ENCODE data around the gene CLNK. TPM values are rescaled to one million over a fixed set of nuclear protein-coding genes. Genes with fewer than 3 reads are reported as not detected.

CLNK gene
- polyA plus RNA-seq, 1 of the 3 experiments (the other 2 are of a cell fraction): not detected

DNA sequence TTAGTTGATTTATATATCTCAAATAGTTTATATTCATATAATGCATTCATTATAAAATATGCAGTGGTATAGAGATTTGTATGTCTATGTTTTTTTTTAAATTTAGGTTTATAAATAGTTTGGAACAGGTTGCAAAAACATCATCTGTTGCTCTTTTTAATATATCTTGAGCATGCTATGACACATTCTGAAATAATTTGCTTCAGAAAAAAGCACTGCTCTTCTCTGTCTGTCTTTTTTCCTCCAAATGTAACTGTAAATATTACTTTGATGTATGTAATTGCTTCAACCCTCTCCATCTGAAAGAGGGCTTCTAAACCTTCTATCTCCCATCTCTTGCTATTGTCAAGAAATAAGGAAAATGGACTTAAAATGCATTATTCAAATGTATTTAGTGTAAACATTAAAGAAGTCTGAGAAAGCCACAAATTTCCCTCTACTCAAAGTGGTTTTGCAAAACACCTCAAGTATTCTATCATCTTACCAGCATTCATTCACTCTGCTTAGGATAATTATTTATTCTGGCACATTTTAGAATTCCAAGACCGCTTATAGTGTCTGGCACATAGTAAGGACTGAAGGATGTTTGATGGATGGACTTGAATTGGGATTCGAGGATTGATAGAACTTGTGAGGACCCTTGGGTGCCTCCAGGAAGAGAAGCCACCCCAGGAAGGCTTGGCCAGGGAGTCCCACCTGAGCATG is 87.8 kb downstream of the CLNK start:
- POLR2A ChIA-PET: no interaction called here
- TF ChIP-seq TEAD4 (IDR thresholded peaks at IDR 0.05; ENCODE audit: borderline replicate concordance, insufficient read depth) (no peak), SMC3 (IDR thresholded peaks at IDR 0.05; ENCODE audit: low read depth, low read length) (no peak), RAD21 (IDR thresholded peaks at IDR 0.05; ENCODE audit: low read length) (no peak)
- 11% methylated on average over 2 of the region's 2 CpGs for WGBS (ENCODE audit: low lambda C conversion rate)
- CTCF ChIA-PET: no interaction called here
- Histone ChIP-seq H3K9me3 (no peaks in the 10 kb centered on the region), H3F3A (replicated peaks; ENCODE audit: insufficient read depth) (no peaks in the 10 kb centered on the region), H3K27ac (ENCODE audit: low read depth in 2 of 2, low read length in 1 of 2) (no peak overlapping the region), H3K4me2 (no peak overlapping the region), H3K36me3 (replicated peaks in 1 of 2; ENCODE audit: control insufficient read depth in 1 of 2, insufficient read depth in 2 of 2, low read length in 1 of 2) (no peaks in the 10 kb centered on the region), H3K4me3 (ENCODE audit: low read depth in 2 of 2, low read length in 1 of 2) (no peak overlapping the region), H4K20me1 (ENCODE audit: insufficient read depth) (no peaks in the 10 kb centered on the region), H3K9me2 (no peaks in the 10 kb centered on the region), H3K9ac (no peak overlapping the region), H2AFZ (ENCODE audit: low read depth) (no peak overlapping the region), H3K4me1 (ENCODE audit: control insufficient read depth in 1 of 2, insufficient read depth in 2 of 2, low read depth in 1 of 2, low read length in 1 of 2) (no peaks in the 10 kb centered on the region), H3K27me3 (ENCODE audit: insufficient read depth) (no peaks in the 10 kb centered on the region; the same call in 1 of the 2 replicates), H3K79me2 (ENCODE audit: insufficient read depth) (no peaks in the 10 kb centered on the region)
- DNase-seq: no peak

DNA sequence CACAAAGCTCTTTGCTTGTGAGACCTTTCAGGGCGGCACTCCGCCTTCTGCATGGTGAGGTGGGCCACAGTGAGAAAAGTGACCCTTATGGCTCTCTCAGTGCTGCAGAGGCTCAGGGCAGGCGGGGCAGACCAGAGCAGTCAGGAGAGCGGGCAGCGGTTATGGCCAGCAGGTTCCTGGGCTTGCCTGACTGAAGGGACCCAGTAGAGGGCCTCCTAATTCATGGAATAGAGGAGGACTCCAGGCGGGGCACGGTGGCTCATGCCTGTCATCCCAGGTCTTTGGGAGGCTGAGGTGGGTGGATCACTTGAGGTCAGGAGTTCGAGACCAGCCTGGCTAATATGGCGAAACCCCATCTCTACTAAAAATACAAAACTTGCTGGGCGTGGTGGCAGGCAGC is 91.4 kb downstream of the CLNK start:
- Histone ChIP-seq H2AFZ (ENCODE audit: low read depth) (no peak overlapping the region), H3K79me2 (ENCODE audit: insufficient read depth) (no peaks in the 10 kb centered on the region), H3F3A (replicated peaks; ENCODE audit: insufficient read depth) (no peaks in the 10 kb centered on the region), H3K36me3 (replicated peaks in 1 of 2; ENCODE audit: control insufficient read depth in 1 of 2, insufficient read depth in 2 of 2, low read length in 1 of 2) (no peaks in the 10 kb centered on the region), H3K9me3 (no peaks in the 10 kb centered on the region), H3K4me1 (ENCODE audit: control insufficient read depth in 1 of 2, insufficient read depth in 2 of 2, low read depth in 1 of 2, low read length in 1 of 2) (no peaks in the 10 kb centered on the region), H3K4me2 (no peak overlapping the region), H3K9me2 (no peaks in the 10 kb centered on the region), H3K27ac (ENCODE audit: low read depth in 2 of 2, low read length in 1 of 2) (no peak overlapping the region), H3K4me3 (ENCODE audit: low read depth in 2 of 2, low read length in 1 of 2) (no peak overlapping the region), H4K20me1 (ENCODE audit: insufficient read depth) (no peaks in the 10 kb centered on the region), H3K27me3 (ENCODE audit: insufficient read depth) (no peaks in the 10 kb centered on the region; the same call in 1 of the 2 replicates), H3K9ac (no peak overlapping the region)
- no peak for DNase-seq
- 19% methylated on average over 4 of the region's 10 CpGs for WGBS (ENCODE audit: low lambda C conversion rate)
- ChIA-PET CTCF (interaction anchor here (1.7 kb wide), 1 partner anchor 11 kb away, joined by 6 read pairs; no protein-coding TSS in a partner anchor), POLR2A (no interaction called here)
- TF ChIP-seq, protein P1, sequence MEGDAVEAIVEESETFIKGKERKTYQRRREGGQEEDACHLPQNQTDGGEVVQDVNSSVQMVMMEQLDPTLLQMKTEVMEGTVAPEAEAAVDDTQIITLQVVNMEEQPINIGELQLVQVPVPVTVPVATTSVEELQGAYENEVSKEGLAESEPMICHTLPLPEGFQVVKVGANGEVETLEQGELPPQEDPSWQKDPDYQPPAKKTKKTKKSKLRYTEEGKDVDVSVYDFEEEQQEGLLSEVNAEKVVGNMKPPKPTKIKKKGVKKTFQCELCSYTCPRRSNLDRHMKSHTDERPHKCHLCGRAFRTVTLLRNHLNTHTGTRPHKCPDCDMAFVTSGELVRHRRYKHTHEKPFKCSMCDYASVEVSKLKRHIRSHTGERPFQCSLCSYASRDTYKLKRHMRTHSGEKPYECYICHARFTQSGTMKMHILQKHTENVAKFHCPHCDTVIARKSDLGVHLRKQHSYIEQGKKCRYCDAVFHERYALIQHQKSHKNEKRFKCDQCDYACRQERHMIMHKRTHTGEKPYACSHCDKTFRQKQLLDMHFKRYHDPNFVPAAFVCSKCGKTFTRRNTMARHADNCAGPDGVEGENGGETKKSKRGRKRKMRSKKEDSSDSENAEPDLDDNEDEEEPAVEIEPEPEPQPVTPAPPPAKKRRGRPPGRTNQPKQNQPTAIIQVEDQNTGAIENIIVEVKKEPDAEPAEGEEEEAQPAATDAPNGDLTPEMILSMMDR (IDR thresholded peaks at IDR 0.05): 0 out of 2 replicates have a peak, but pooled peaks have one; percentile 6
- TF ChIP-seq REST (IDR thresholded peaks at IDR 0.05; ENCODE audit: low read depth, low read length): no peak
